ENCODE measurements around the gene ARMC6. TPM values are rescaled to one million over a fixed set of nuclear protein-coding genes. Genes with fewer than 3 reads are reported as not detected.

ARMC6 gene
- total and polyA plus RNA-seq, 12 donors = 13.4 to 27.9 (median 16.0) TPM

- whole genome bisulfite sequencing, 2 donors = 97% methylated on average over 14 of the region's 14 CpGs
Observed at GRCh38 chr19:18991468-18991867, 41.9 kb upstream of the ARMC6 start.

DNA sequence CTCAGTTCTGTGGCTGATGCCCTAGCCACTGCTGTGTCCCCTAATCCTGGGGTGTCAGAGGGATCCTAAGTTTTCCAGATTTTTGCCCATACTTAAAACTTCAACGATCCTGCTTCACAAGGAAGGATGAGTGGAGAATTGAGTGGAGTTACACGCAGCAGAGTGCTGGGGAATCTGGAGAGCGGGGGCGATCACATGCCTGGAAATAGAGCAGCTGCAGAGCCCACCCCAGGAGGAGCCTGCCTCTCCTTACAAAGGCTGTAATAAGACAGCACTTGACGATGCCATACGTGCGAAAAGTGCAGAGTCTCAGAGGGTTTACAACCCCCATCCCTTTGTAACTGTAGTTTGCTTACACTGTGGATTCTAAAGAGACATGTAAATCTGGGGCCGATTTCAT, 40.7 kb upstream of the ARMC6 start:
- peaks cover 0 to 72% (median 20%) of the 10 kb centered on the region in 9 donors for H3K36me3 ChIP-seq
- H3K4me3 ChIP-seq = no peak overlapping the region
- H3K9me3 ChIP-seq = no peaks in the 10 kb centered on the region
- no peak overlapping the region for H3K27ac ChIP-seq
- 94% methylated on average over 8 of the region's 8 CpGs for WGBS, 2 donors
- peaks cover 0 to 12% (median 4%) of the 10 kb centered on the region in 9 donors for H3K4me1 ChIP-seq
- intact Hi-C loops (cut with DNase I) = no loop called here
- TF ChIP-seq, protein P1, sequence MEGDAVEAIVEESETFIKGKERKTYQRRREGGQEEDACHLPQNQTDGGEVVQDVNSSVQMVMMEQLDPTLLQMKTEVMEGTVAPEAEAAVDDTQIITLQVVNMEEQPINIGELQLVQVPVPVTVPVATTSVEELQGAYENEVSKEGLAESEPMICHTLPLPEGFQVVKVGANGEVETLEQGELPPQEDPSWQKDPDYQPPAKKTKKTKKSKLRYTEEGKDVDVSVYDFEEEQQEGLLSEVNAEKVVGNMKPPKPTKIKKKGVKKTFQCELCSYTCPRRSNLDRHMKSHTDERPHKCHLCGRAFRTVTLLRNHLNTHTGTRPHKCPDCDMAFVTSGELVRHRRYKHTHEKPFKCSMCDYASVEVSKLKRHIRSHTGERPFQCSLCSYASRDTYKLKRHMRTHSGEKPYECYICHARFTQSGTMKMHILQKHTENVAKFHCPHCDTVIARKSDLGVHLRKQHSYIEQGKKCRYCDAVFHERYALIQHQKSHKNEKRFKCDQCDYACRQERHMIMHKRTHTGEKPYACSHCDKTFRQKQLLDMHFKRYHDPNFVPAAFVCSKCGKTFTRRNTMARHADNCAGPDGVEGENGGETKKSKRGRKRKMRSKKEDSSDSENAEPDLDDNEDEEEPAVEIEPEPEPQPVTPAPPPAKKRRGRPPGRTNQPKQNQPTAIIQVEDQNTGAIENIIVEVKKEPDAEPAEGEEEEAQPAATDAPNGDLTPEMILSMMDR (IDR thresholded peaks at IDR 0.05) = no peak
- no peaks in the 10 kb centered on the region for H3K27me3 ChIP-seq
- DNase-seq = no peak
- no peak for ATAC-seq

More at GRCh38 chr19:18991468-18991867, 41.9 kb upstream of the ARMC6 start:
- Histone ChIP-seq H3K9me3 (no peaks in the 10 kb centered on the region), H3K27ac (no peak overlapping the region), H3K4me1 (peaks cover 0 to 12% (median 5%) of the 10 kb centered on the region in 9 donors), H3K36me3 (peaks cover 0 to 61% (median 20%) of the 10 kb centered on the region in 9 donors), H3K27me3 (no peaks in the 10 kb centered on the region), H3K4me3 (no peak overlapping the region)
- ATAC-seq (no peak), DNase-seq (no peak)
- TF ChIP-seq, protein P1 (IDR thresholded peaks at IDR 0.05) = no peak
- intact Hi-C loops (cut with DNase I) = no loop called here

- Histone ChIP-seq H3K27me3 (no peaks in the 10 kb centered on the region), H3K27ac (no peak overlapping the region), H3K9me3 (no peaks in the 10 kb centered on the region), H3K4me3 (no peak overlapping the region), H3K4me1 (peaks cover 0 to 12% (median 4%) of the 10 kb centered on the region in 9 donors), H3K36me3 (peaks cover 0 to 77% (median 20%) of the 10 kb centered on the region in 9 donors)
- 89 to 93% methylated on average over 10 of the region's 10 CpGs for WGBS, 2 donors
- intact Hi-C loops (cut with DNase I) = no loop called here
- no peak for DNase-seq
- ATAC-seq = no peak
- TF ChIP-seq, protein P1 (IDR thresholded peaks at IDR 0.05) = no peak
Observed at GRCh38 chr19:18993115-18993514, 40.3 kb upstream of the ARMC6 start.

- no peak overlapping the region for H3K27ac ChIP-seq
- no peaks in the 10 kb centered on the region for H3K27me3 ChIP-seq
- DNase-seq (peak; percentile 28 to 33), ATAC-seq (peak; percentile 50 to 85 (median 74))
- no peaks in the 10 kb centered on the region for H3K9me3 ChIP-seq
- peaks cover 0 to 17% (median 8%) of the 10 kb centered on the region in 9 donors for H3K4me1 ChIP-seq
- peaks cover 0 to 98% (median 23%) of the 10 kb centered on the region in 9 donors for H3K36me3 ChIP-seq
- WGBS, 2 donors = 64 to 74% methylated on average over 5 of the region's 5 CpGs
- intact Hi-C loops (cut with DNase I) = no loop called here
- no peak overlapping the region for H3K4me3 ChIP-seq
- TF ChIP-seq, protein P1 (IDR thresholded peaks at IDR 0.05) = peak in 6 of 9 donors; percentile 18 to 51 (median 40)
Observed at GRCh38 chr19:18995804-18996241, 37.6 kb upstream of the ARMC6 start.
